OCI-LY1 (cell line): ENCODE results near the gene PDZD2.

ENCODE experiments used
- H2AFZ ChIP-seq: fragments of 200-600 bp; sonication (generic), shearing (Covaris generic); 2 replicates; pipeline ENCODE4 v1.6.0; 2014; ENCODE audit warnings: antibody characterized with exemption, mild to moderate bottlenecking, low read length
- H3F3A ChIP-seq: fragments of 200-600 bp; sonication (generic), shearing (Covaris generic); 2 replicates; pipeline ENCODE4 v1.6.0; 2014; ENCODE audit warnings: mild to moderate bottlenecking, antibody characterized with exemption, low read length, moderate library complexity; ENCODE audit not compliant: insufficient read depth
- H3K27ac ChIP-seq: fragments of 200-600 bp; sonication (generic); 2 replicates; pipeline ENCODE4 v1.5.1; 2014; ENCODE audit warnings: low read length, mixed run types, mild to moderate bottlenecking, low read depth; ENCODE audit not compliant: poor library complexity, severe bottlenecking
- H3K27me3 ChIP-seq: fragments of 200-600 bp; sonication (generic); 2 replicates; pipeline ENCODE4 v1.6.0; 2014; ENCODE audit warnings: antibody characterized with exemption, mild to moderate bottlenecking, low read length, moderate library complexity; ENCODE audit not compliant: insufficient read depth
- H3K36me3 ChIP-seq: fragments of 200-600 bp; sonication (generic); 2 replicates; pipeline ENCODE4 v1.6.1; 2014; ENCODE audit warnings: mild to moderate bottlenecking, antibody characterized with exemption, low read length, moderate library complexity, mixed read lengths; ENCODE audit not compliant: insufficient read depth
- H3K4me1 ChIP-seq: fragments of 200-600 bp; sonication (generic); 2 replicates; pipeline ENCODE4 v1.5.1; 2014; ENCODE audit warnings: mild to moderate bottlenecking, low read length, moderate library complexity; ENCODE audit not compliant: insufficient read depth, severe bottlenecking
- H3K4me2 ChIP-seq: fragments of 200-600 bp; sonication (generic), shearing (Covaris generic); 2 replicates; pipeline ENCODE4 v1.6.1; 2014; ENCODE audit warnings: low read length
- H3K4me3 ChIP-seq: fragments of 200-600 bp; sonication (generic); 2 replicates; pipeline ENCODE4 v1.5.1; 2014; ENCODE audit warnings: low read length, low read depth, mild to moderate bottlenecking, mixed read lengths; ENCODE audit not compliant: poor library complexity, severe bottlenecking
- H3K79me2 ChIP-seq: fragments of 200-600 bp; shearing (Covaris generic); 2 replicates; pipeline ENCODE4 v1.6.1; 2016; ENCODE audit warnings: mixed run types, low read length, mixed read lengths; ENCODE audit not compliant: insufficient read depth
- H3K9ac ChIP-seq: fragments of 200-600 bp; sonication (generic), shearing (Covaris generic); 2 replicates; pipeline ENCODE4 v1.6.1; 2014; ENCODE audit warnings: mild to moderate bottlenecking, low read length, mixed read lengths
- H3K9me2 ChIP-seq: fragments of 200-600 bp; sonication (generic), shearing (Covaris generic); 2 replicates; pipeline ENCODE4 v1.6.1; 2014; ENCODE audit warnings: low read depth, mild to moderate bottlenecking, low read length, mixed read lengths
- H3K9me3 ChIP-seq: fragments of 200-600 bp; shearing (Covaris generic); 2 replicates; pipeline ENCODE4 v1.6.1; 2014; ENCODE audit warnings: low read length, mixed read lengths
- H4K20me1 ChIP-seq: fragments of 200-600 bp; sonication (generic), shearing (Covaris generic); 2 replicates; pipeline ENCODE4 v1.6.0; 2016; ENCODE audit warnings: mild to moderate bottlenecking, low read length; ENCODE audit not compliant: insufficient read depth
- EZH2 ChIP-seq: fragments of 200-600 bp; sonication (generic), shearing (Covaris generic); IDR thresholded peaks from 2 replicates; pipeline ENCODE4 v1.8.0; 2017; ENCODE audit warnings: borderline replicate concordance, mixed run types, mild to moderate bottlenecking, antibody characterized with exemption, low read length, moderate library complexity, mixed read lengths
- TF ChIP-seq, protein P1 (sequence below): fragments of 200-600 bp; sonication (generic), shearing (Covaris generic); IDR thresholded peaks from 2 replicates; pipeline ENCODE4 v1.5.1; 2017; ENCODE audit warnings: mild to moderate bottlenecking, antibody characterized with exemption, low read length, moderate library complexity, mixed read lengths

PDZD2 gene

DNA sequence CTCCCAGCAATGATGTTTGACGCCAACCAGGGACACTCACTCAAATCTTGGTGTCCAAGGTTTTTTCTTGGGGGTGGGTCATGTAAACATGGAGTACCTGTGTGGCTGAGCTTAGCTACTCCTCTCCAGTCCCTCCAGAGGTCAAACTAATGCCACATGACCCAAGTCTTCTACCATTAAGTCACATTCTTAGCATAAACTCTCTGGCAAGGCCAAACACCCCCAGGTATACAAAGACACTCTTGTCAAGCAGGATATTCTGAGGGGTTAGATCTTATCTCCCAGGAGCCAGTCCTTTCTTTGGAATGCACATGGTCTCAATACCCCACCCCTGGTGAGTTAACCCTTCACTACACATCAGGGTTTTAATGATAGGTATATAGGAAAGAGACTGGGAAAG is 161.4 kb downstream of the PDZD2 start:
- TF ChIP-seq, protein P1, sequence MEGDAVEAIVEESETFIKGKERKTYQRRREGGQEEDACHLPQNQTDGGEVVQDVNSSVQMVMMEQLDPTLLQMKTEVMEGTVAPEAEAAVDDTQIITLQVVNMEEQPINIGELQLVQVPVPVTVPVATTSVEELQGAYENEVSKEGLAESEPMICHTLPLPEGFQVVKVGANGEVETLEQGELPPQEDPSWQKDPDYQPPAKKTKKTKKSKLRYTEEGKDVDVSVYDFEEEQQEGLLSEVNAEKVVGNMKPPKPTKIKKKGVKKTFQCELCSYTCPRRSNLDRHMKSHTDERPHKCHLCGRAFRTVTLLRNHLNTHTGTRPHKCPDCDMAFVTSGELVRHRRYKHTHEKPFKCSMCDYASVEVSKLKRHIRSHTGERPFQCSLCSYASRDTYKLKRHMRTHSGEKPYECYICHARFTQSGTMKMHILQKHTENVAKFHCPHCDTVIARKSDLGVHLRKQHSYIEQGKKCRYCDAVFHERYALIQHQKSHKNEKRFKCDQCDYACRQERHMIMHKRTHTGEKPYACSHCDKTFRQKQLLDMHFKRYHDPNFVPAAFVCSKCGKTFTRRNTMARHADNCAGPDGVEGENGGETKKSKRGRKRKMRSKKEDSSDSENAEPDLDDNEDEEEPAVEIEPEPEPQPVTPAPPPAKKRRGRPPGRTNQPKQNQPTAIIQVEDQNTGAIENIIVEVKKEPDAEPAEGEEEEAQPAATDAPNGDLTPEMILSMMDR, result no peak
- TF ChIP-seq EZH2, result no peak
- Histone ChIP-seq H3F3A (no peaks in the 10 kb centered on the region), H4K20me1 (no peaks in the 10 kb centered on the region), H3K79me2 (no peaks in the 10 kb centered on the region), H3K9ac (no peak overlapping the region), H3K27ac (no peak overlapping the region), H3K27me3 (no peaks in the 10 kb centered on the region), H3K4me2 (no peak overlapping the region), H3K36me3 (no peaks in the 10 kb centered on the region), H3K4me3 (no peak overlapping the region), H3K9me2 (no peaks in the 10 kb centered on the region), H3K9me3 (no peaks in the 10 kb centered on the region), H3K4me1 (no peaks in the 10 kb centered on the region), H2AFZ (no peak overlapping the region)

DNA sequence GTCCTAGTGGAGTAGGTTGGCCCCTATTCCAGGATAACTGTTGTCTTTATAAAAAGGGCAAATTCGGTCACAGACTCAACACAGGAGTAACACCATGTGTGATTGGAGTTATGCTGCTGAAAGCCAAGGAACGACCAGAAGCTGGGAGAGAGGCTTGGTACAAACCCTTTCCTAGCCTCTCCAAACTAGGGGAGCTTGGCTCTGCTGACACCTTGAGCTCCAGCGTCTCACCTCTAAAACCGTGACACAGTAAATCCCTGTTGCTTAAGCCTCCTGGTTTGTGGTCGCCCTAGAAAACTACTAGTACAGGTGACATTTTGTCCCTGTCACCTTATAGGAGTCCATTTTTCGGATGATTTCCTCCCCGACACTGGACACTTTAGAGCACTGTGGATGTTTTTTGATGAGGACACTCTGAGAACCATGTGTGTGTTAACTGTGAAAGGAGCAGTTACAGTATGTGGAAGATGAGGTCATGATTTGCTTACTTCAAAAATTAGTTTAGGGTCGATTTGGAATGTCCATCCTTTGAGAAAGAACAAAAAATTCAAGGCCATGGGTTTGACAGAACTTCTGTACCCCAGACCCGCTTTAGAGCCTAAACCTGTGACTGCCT is 167.0 kb downstream of the PDZD2 start:
- Histone ChIP-seq H3K4me1 (no peaks in the 10 kb centered on the region), H3K36me3 (no peaks in the 10 kb centered on the region), H3K4me2 (no peak overlapping the region), H3K9ac (no peak overlapping the region), H4K20me1 (no peaks in the 10 kb centered on the region), H3K4me3 (no peak overlapping the region), H3K27me3 (no peaks in the 10 kb centered on the region), H3K79me2 (no peaks in the 10 kb centered on the region), H2AFZ (no peak overlapping the region), H3F3A (no peaks in the 10 kb centered on the region), H3K9me2 (no peaks in the 10 kb centered on the region), H3K27ac (no peak overlapping the region), H3K9me3 (no peaks in the 10 kb centered on the region)
- no peak for TF ChIP-seq EZH2
- TF ChIP-seq, protein P1, result no peak

DNA sequence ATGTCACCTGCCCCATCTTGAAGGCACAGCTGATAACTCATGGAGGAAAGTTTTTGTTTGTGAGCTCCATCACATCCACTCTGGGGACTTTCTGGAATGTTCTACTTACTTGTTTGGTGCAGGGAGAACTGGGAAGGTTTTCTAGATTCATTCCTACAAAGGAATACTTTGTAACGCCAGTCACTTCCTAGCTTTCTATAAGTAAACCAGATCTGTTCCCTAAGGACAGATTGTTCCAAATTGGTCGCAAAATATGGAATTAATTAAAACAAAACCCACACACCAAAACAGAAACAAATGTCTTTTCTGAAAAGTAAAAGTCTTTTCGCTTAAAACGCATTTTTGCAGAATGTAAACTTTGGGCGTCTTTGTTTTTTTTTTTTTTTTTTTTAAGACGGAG is 167.6 kb downstream of the PDZD2 start:
- H3K4me2 ChIP-seq, result no peak overlapping the region
- no peak overlapping the region for H3K4me3 ChIP-seq

More for the DNA sequence above, 167.6 kb downstream of the PDZD2 start:
- Histone ChIP-seq H3F3A (no peaks in the 10 kb centered on the region), H4K20me1 (no peaks in the 10 kb centered on the region), H3K27me3 (no peaks in the 10 kb centered on the region), H3K36me3 (no peaks in the 10 kb centered on the region), H3K4me1 (no peaks in the 10 kb centered on the region), H3K9me2 (no peaks in the 10 kb centered on the region), H3K9ac (no peak overlapping the region), H3K27ac (no peak overlapping the region), H3K79me2 (no peaks in the 10 kb centered on the region), H2AFZ (no peak overlapping the region), H3K9me3 (no peaks in the 10 kb centered on the region)
- no peak for TF ChIP-seq EZH2
- TF ChIP-seq, protein P1, result no peak
